Mammary epithelial cell (primary cell): ENCODE measurements around the gene TMEM178A.

ENCODE experiments used
- EZH2 ChIP-seq: IDR thresholded peaks from 2 replicates; pipeline ENCODE4 v1.6.1; 2012; ENCODE audit warnings: low read length, inconsistent platforms, borderline replicate concordance
- TF ChIP-seq, protein P1 (sequence below), 2 donors: IDR thresholded peaks in 1 of 2; conservative IDR thresholded peaks in 1 of 2; 2 replicates each; pipeline ENCODE4 v1.5.1; 2011 to 2012; ENCODE audit warnings: inconsistent platforms in 2 of 2, low read length in 2 of 2, mild to moderate bottlenecking in 2 of 2, control low read depth in 1 of 2, low read depth in 1 of 2; ENCODE audit not compliant: insufficient read depth in 1 of 2; ENCODE audit errors: extremely low read depth in 1 of 2

DNA sequence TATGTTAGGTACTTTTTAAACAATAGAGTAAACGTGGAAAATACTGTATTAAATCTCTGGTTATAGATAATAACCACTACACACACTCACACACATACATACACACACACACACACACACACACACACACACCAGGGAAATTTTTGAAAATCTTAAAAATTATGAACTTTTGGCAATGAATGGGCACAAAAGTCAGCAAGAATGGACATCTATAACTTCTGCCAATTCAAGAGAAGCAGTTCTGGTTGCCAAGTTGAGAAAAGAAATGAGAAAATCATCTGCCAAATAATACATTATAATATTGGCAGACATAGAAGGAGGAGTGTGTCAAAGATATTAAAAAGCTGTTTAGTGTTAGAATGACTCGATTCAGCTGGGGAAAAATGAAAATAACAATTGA lies 42.9 kb upstream of the TMEM178A start:
- TF ChIP-seq, protein P1, sequence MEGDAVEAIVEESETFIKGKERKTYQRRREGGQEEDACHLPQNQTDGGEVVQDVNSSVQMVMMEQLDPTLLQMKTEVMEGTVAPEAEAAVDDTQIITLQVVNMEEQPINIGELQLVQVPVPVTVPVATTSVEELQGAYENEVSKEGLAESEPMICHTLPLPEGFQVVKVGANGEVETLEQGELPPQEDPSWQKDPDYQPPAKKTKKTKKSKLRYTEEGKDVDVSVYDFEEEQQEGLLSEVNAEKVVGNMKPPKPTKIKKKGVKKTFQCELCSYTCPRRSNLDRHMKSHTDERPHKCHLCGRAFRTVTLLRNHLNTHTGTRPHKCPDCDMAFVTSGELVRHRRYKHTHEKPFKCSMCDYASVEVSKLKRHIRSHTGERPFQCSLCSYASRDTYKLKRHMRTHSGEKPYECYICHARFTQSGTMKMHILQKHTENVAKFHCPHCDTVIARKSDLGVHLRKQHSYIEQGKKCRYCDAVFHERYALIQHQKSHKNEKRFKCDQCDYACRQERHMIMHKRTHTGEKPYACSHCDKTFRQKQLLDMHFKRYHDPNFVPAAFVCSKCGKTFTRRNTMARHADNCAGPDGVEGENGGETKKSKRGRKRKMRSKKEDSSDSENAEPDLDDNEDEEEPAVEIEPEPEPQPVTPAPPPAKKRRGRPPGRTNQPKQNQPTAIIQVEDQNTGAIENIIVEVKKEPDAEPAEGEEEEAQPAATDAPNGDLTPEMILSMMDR (conservative IDR thresholded peaks at IDR 0.05 in 1 of 2, IDR thresholded peaks at IDR 0.05 in 1 of 2; ENCODE audit: extremely low read depth in 1 of 2, insufficient read depth in 1 of 2, low read depth in 1 of 2, low read length in 2 of 2): no peak
- TF ChIP-seq EZH2: no peak
